Measurements from ENCODE around the gene PRPF38A.

PRPF38A gene

GRCh38 chr1:52435211-52435610 is 30.8 kb downstream of the PRPF38A start:
- TF ChIP-seq, protein P1, sequence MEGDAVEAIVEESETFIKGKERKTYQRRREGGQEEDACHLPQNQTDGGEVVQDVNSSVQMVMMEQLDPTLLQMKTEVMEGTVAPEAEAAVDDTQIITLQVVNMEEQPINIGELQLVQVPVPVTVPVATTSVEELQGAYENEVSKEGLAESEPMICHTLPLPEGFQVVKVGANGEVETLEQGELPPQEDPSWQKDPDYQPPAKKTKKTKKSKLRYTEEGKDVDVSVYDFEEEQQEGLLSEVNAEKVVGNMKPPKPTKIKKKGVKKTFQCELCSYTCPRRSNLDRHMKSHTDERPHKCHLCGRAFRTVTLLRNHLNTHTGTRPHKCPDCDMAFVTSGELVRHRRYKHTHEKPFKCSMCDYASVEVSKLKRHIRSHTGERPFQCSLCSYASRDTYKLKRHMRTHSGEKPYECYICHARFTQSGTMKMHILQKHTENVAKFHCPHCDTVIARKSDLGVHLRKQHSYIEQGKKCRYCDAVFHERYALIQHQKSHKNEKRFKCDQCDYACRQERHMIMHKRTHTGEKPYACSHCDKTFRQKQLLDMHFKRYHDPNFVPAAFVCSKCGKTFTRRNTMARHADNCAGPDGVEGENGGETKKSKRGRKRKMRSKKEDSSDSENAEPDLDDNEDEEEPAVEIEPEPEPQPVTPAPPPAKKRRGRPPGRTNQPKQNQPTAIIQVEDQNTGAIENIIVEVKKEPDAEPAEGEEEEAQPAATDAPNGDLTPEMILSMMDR (IDR thresholded peaks at IDR 0.05; ENCODE audit: low read depth, low read length): no peak
- H3K4me3 ChIP-seq (ENCODE audit: low read depth, low read length): no peak overlapping the region

- TF ChIP-seq, protein P1 (IDR thresholded peaks at IDR 0.05; ENCODE audit: low read depth, low read length): no peak
- no peak overlapping the region for H3K4me3 ChIP-seq (ENCODE audit: low read depth, low read length)
Measured at GRCh38 chr1:52435650-52436049, 31.2 kb downstream of the PRPF38A start.

DNA sequence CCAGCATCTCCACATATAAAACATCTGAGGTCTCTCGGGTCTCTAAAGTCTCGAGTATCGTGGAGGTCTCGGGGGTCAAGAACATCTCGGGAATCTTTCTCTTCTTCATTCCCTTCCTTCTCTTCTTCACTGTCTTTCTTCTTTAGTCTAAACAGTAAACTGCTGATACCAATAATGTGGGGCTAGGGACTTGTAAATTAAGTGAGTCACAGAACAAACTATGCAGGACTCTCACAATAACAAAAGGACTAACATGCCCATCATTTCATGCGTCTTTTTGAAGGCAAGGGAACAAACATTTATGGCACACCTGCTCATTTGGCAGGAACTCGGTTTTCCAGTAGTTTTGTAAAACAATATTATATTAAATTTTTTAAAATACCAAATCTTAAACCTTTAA is 32.4 kb downstream of the PRPF38A start:
- H3K4me3 ChIP-seq (ENCODE audit: low read depth, low read length): no peak overlapping the region
- TF ChIP-seq, protein P1 (IDR thresholded peaks at IDR 0.05; ENCODE audit: low read depth, low read length): no peak

DNA sequence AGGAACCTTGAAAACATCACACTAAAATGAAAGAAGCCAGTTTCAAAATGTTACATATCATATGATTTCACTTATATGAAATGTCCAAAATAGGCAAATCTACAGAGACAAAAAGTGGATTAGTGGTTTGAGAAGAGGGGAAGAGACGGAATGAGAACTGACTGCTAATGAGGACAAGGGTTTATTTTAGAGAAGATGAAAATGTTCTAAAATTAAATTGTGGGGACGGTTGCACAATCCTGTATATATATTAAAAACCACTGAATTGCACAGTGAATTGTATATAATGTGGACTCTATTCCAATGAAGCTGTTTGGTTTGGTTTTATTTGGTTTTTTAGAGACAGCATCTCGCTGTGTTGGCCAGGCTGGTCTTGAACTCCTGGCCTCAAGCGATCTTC is 35.6 kb downstream of the PRPF38A start:
- no peak overlapping the region for H3K4me3 ChIP-seq (ENCODE audit: low read depth, low read length)
- TF ChIP-seq, protein P1 (IDR thresholded peaks at IDR 0.05; ENCODE audit: low read depth, low read length): no peak

DNA sequence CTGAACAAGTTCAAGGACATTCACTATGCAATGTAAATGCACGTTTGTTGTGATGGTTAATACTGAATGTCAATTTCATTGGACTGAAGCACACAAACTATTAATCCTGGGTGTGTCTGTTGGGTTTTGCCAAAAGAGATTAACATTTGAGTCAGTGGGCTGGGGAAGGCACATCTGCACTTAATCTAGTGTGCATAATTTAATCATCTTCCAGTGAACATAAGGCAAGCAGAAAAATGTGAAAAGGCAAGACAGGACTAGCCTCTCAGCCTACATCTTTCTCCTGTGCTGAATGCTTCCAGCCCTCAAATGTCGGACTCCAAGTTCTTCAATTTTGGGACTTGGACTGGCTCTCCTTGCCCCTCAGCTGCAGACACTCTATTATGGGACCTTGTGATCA is 40.1 kb downstream of the PRPF38A start:
- TF ChIP-seq, protein P1 (IDR thresholded peaks at IDR 0.05; ENCODE audit: low read depth, low read length): no peak
- no peak overlapping the region for H3K4me3 ChIP-seq (ENCODE audit: low read depth, low read length)

GRCh38 chr1:52454127-52454526 is 49.7 kb downstream of the PRPF38A start:
- TF ChIP-seq, protein P1 (IDR thresholded peaks at IDR 0.05; ENCODE audit: low read depth, low read length): no peak
- no peak overlapping the region for H3K4me3 ChIP-seq (ENCODE audit: low read depth, low read length)

DNA sequence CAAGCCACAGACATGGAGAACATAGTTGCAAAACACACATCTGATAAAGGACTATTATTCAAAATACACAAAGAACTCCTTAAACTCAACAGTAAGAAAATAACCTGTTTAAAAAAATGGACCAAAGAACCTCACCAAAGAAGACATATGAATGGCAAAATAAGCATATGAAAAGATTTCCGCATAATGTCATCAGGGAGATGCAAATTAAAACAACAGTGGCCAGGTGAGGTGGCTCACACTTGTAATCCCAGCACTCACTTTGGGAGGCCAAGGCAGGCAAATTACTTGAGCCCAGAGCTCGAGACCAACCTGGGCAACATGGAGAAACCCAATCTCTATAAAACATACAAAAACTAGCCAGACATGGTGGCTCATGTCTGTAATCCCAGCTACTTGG is 50.4 kb downstream of the PRPF38A start:
- TF ChIP-seq, protein P1 (IDR thresholded peaks at IDR 0.05; ENCODE audit: low read depth, low read length): no peak
- no peak overlapping the region for H3K4me3 ChIP-seq (ENCODE audit: low read depth, low read length)
